Astrocyte (in vitro differentiated cells and primary cell): ENCODE data around the gene NSD1. TPM values are rescaled to one million over a fixed set of nuclear protein-coding genes. Genes with fewer than 3 reads are reported as not detected.

ENCODE experiments used
- DNase-seq: peaks from one replicate; pipeline ENCODE4 v3.0.0-alpha.2; 2010; ENCODE audit warnings: low read depth
- FAIRE-seq: peaks from 2 replicates; lab custom pipeline; 2011; peaks lifted over from hg19 to GRCh38; lab: Jason Lieb, UNC
- H2AFZ ChIP-seq: 2 replicates; pipeline ENCODE4 v1.6.0; 2012; ENCODE audit warnings: low read depth, low read length, inconsistent platforms
- H3K27ac ChIP-seq: 2 replicates; pipeline ENCODE4 v1.5.1; 2011; ENCODE audit warnings: low read depth, low read length, inconsistent platforms
- H3K27me3 ChIP-seq: 2 replicates; pipeline ENCODE4 v1.6.0; 2011; ENCODE audit warnings: low read length, inconsistent platforms; ENCODE audit not compliant: insufficient read depth
- H3K36me3 ChIP-seq: 2 replicates; pipeline ENCODE4 v1.5.1; 2011; ENCODE audit warnings: low read length, inconsistent platforms; ENCODE audit not compliant: insufficient read depth
- H3K4me1 ChIP-seq: 2 replicates; pipeline ENCODE4 v1.5.1; 2011; ENCODE audit warnings: low read length, inconsistent platforms; ENCODE audit not compliant: insufficient read depth
- H3K4me2 ChIP-seq: 2 replicates; pipeline ENCODE4 v1.6.0; 2012; ENCODE audit warnings: low read length, inconsistent platforms
- H3K4me3 ChIP-seq: 2 replicates; pipeline ENCODE4 v1.5.1; 2011; ENCODE audit warnings: low read depth, mild to moderate bottlenecking, low read length, inconsistent platforms; ENCODE audit not compliant: insufficient read depth
- H3K79me2 ChIP-seq: 2 replicates; pipeline ENCODE4 v1.6.0; 2012; ENCODE audit warnings: mild to moderate bottlenecking, low read length, inconsistent platforms; ENCODE audit not compliant: insufficient read depth
- H3K9ac ChIP-seq: 2 replicates; pipeline ENCODE4 v1.6.0; 2012; ENCODE audit warnings: mild to moderate bottlenecking, low read length, inconsistent platforms
- H3K9me3 ChIP-seq: 2 replicates; pipeline ENCODE4 v1.5.1; 2012; ENCODE audit warnings: low read depth, mild to moderate bottlenecking, low read length, inconsistent platforms; ENCODE audit not compliant: insufficient read depth
- H4K20me1 ChIP-seq: 2 replicates; pipeline ENCODE4 v1.6.0; 2012; ENCODE audit warnings: low read length, inconsistent platforms; ENCODE audit not compliant: insufficient read depth
- H3K27ac Mint-ChIP-seq: one replicate; pipeline ENCODE4 v1.8.0; 2021; ENCODE audit warnings: mild to moderate bottlenecking, mixed read lengths; ENCODE audit not compliant: unreplicated experiment
- H3K27me3 Mint-ChIP-seq: one replicate; pipeline ENCODE4 v1.8.0; 2021; ENCODE audit warnings: low read depth, mixed read lengths; ENCODE audit not compliant: unreplicated experiment
- H3K36me3 Mint-ChIP-seq: one replicate; pipeline ENCODE4 v1.8.0; 2021; ENCODE audit warnings: low read depth, mixed read lengths; ENCODE audit not compliant: unreplicated experiment
- H3K4me1 Mint-ChIP-seq: one replicate; pipeline ENCODE4 v1.8.0; 2021; ENCODE audit warnings: low read depth, mixed read lengths; ENCODE audit not compliant: unreplicated experiment
- H3K4me3 Mint-ChIP-seq: one replicate; pipeline ENCODE4 v1.8.0; 2021; ENCODE audit warnings: mild to moderate bottlenecking, moderate library complexity, mixed read lengths; ENCODE audit not compliant: unreplicated experiment
- H3K9me3 Mint-ChIP-seq: one replicate; pipeline ENCODE4 v1.8.0; 2021; ENCODE audit warnings: mild to moderate bottlenecking, mixed read lengths; ENCODE audit not compliant: unreplicated experiment
- EZH2 ChIP-seq: IDR thresholded peaks from 2 replicates; pipeline ENCODE4 v1.6.1; 2012; ENCODE audit warnings: mild to moderate bottlenecking, low read length, inconsistent platforms; ENCODE audit not compliant: insufficient read depth
- total RNA-seq: library from RNA; stranded (reverse); gene quantifications from 2 replicates; pipeline ENCODE4 v1.2.1, GENCODE V29; 2021
- TF ChIP-seq, protein P1 (sequence below): IDR thresholded peaks from 2 replicates; pipeline ENCODE4 v1.5.1; 2011; ENCODE audit warnings: low read depth, mild to moderate bottlenecking, inconsistent platforms, low read length, moderate library complexity; ENCODE audit not compliant: insufficient read depth

Gene NSD1
- total RNA-seq, 1 donor from 2014 or later, result 71.9 TPM

DNA sequence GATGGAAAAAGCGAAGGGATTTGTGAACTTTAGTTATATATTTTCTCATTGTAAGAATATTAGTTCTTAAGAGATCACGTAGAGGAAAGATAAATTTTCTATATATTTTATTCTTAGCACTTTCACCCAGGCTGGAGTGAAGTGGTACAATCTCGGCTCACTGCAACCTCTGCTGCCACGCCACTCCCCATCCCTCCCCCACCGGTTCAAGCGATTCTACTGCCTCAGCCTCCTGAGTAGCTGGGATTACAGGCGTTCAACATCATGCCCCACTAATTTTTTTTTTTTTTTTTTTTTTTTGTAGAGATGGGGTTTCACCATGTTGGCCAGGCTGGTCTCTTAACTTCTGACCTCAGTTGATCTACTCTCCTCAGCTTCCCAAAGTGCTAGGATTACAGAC lies 127.4 kb downstream of the NSD1 start:
- peaks cover 3% of the 10 kb centered on the region for H4K20me1 ChIP-seq
- H3K79me2 ChIP-seq, result no peaks in the 10 kb centered on the region
- DNase-seq (no peak), FAIRE-seq (no peak)
- H3K36me3 Mint-ChIP-seq, result peaks cover 22% of the 10 kb centered on the region
- no peaks in the 10 kb centered on the region for H3K9me3 ChIP-seq
- no peaks in the 10 kb centered on the region for H3K27me3 Mint-ChIP-seq
- no peak overlapping the region for H3K4me3 ChIP-seq
- no peak overlapping the region for H2AFZ ChIP-seq
- no peak overlapping the region for H3K4me2 ChIP-seq
- no peaks in the 10 kb centered on the region for H3K9me3 Mint-ChIP-seq
- no peak overlapping the region for H3K4me3 Mint-ChIP-seq
- H3K27ac Mint-ChIP-seq, result no peak overlapping the region
- H3K4me1 Mint-ChIP-seq, result peaks cover 5% of the 10 kb centered on the region
- TF ChIP-seq, protein P1, sequence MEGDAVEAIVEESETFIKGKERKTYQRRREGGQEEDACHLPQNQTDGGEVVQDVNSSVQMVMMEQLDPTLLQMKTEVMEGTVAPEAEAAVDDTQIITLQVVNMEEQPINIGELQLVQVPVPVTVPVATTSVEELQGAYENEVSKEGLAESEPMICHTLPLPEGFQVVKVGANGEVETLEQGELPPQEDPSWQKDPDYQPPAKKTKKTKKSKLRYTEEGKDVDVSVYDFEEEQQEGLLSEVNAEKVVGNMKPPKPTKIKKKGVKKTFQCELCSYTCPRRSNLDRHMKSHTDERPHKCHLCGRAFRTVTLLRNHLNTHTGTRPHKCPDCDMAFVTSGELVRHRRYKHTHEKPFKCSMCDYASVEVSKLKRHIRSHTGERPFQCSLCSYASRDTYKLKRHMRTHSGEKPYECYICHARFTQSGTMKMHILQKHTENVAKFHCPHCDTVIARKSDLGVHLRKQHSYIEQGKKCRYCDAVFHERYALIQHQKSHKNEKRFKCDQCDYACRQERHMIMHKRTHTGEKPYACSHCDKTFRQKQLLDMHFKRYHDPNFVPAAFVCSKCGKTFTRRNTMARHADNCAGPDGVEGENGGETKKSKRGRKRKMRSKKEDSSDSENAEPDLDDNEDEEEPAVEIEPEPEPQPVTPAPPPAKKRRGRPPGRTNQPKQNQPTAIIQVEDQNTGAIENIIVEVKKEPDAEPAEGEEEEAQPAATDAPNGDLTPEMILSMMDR, result no peak
- no peak for TF ChIP-seq EZH2
- H3K27me3 ChIP-seq, result no peaks in the 10 kb centered on the region
- H3K4me1 ChIP-seq, result no peaks in the 10 kb centered on the region
- no peak overlapping the region for H3K9ac ChIP-seq
- no peak overlapping the region for H3K27ac ChIP-seq
- H3K36me3 ChIP-seq, result peaks cover 27% of the 10 kb centered on the region

DNA sequence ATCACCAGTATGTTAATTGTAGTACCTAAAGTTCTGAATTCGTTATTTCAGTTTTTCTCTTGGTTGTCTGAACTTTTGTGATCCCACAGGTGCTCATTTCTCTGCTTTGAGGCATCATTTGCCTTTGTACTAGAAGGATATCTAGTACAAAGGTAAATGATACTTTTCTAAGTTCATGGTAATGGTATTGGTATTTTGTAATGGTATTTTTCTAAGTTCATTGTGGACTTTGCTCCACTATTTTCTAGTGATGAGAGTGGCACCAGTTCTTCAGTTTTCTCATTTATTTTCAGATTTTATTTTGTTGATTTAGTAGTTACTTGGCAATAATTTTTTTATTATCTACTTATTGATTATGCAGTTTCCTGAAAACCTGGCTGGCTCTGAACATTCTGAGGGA lies 127.9 kb downstream of the NSD1 start:
- H3K9me3 Mint-ChIP-seq, result no peaks in the 10 kb centered on the region
- no peak overlapping the region for H3K4me3 Mint-ChIP-seq
- no peaks in the 10 kb centered on the region for H3K27me3 ChIP-seq
- peaks cover 28% of the 10 kb centered on the region for H3K36me3 Mint-ChIP-seq
- TF ChIP-seq, protein P1, result no peak
- no peak for TF ChIP-seq EZH2
- H3K36me3 ChIP-seq, result peaks cover 31% of the 10 kb centered on the region
- no peak overlapping the region for H3K27ac Mint-ChIP-seq
- no peak overlapping the region for H3K9ac ChIP-seq
- no peak overlapping the region for H3K4me2 ChIP-seq
- no peaks in the 10 kb centered on the region for H4K20me1 ChIP-seq
- H3K9me3 ChIP-seq, result no peaks in the 10 kb centered on the region
- no peak overlapping the region for H3K27ac ChIP-seq
- H3K79me2 ChIP-seq, result no peaks in the 10 kb centered on the region
- H3K4me1 Mint-ChIP-seq, result peaks cover under 1% of the 10 kb centered on the region
- no peaks in the 10 kb centered on the region for H3K27me3 Mint-ChIP-seq
- no peak overlapping the region for H3K4me3 ChIP-seq
- DNase-seq (no peak), FAIRE-seq (no peak)
- no peaks in the 10 kb centered on the region for H3K4me1 ChIP-seq
- H2AFZ ChIP-seq, result no peak overlapping the region

DNA sequence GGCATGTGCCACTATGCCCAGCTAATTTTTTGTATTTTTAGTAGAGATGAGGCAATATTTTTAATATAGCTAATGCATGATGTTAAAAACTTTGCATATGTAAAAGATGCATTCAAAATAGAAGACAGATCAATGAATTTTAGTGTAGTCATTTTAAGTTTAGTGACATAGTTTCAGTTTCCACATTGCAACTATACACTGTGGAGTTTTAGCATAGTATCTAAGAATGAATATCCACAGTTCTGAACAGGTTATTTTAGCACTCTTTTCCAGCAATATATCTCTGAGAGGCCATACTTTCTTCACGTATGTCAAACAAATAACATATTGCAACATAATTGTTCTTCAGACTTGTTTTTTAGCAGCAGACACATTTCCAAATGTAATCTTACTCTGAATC lies 130.6 kb downstream of the NSD1 start:
- no peak overlapping the region for H3K27ac ChIP-seq
- H3K4me3 ChIP-seq, result no peak overlapping the region
- H3K4me2 ChIP-seq, result no peak overlapping the region
- Mint-ChIP-seq H3K27me3 (no peaks in the 10 kb centered on the region), H3K27ac (no peak overlapping the region), H3K36me3 (peaks cover 22% of the 10 kb centered on the region), H3K9me3 (no peaks in the 10 kb centered on the region), H3K4me3 (no peak overlapping the region), H3K4me1 (no peaks in the 10 kb centered on the region)
- FAIRE-seq, result no peak
- no peak overlapping the region for H2AFZ ChIP-seq
- no peak overlapping the region for H3K9ac ChIP-seq
- no peak for DNase-seq
- no peaks in the 10 kb centered on the region for H3K4me1 ChIP-seq
- peaks cover 29% of the 10 kb centered on the region for H3K36me3 ChIP-seq
- no peaks in the 10 kb centered on the region for H3K79me2 ChIP-seq
- no peaks in the 10 kb centered on the region for H4K20me1 ChIP-seq
- H3K27me3 ChIP-seq, result no peaks in the 10 kb centered on the region
- no peaks in the 10 kb centered on the region for H3K9me3 ChIP-seq
- no peak for TF ChIP-seq EZH2
- TF ChIP-seq, protein P1, result no peak
